ENCODE data around the gene TUBGCP4. TPM values are rescaled to one million over a fixed set of nuclear protein-coding genes. Genes with fewer than 3 reads are reported as not detected.

TUBGCP4 gene
- total and polyA plus RNA-seq, 9 of the 15 experiments (the other 6 are each of a cell fraction or from before 2014, with no cell fraction given), result 10.7 to 50.2 (median 29.6) TPM

DNA sequence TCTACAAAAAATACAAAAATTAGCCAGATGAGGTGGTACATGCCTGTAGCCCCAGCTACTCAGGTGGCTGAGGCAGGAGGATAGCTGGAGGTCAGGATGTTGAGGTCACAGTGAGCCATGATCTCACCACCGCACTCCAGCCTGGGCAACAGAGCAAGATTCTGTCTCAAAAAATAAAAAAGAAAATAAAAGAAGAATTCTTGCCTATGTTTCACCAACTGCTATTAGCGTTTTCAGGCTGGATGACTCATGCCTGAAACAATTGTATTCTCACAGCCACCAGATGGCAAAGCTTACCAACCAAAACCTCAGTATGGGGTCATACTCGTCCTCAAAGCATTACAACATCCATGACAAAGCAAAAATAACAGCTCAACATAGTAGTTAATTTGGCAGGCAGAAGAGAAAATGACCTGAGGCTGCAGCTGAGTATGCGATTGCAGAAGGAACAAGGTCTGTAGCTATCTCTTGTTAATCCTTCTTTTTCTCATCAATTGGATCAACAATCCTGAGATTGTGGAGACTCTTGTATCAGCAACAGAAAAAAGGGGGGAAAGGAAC, 69.9 kb downstream of the TUBGCP4 start (continued):
- TF ChIP-seq MTF1 (CRISPR knock-in tag; IDR thresholded peaks at IDR 0.05; ENCODE audit: borderline replicate concordance) (no peak), ZNF197 (CRISPR knock-in tag; IDR thresholded peaks at IDR 0.05; ENCODE audit: low read depth) (no peak), ZSCAN32 (CRISPR knock-in tag; IDR thresholded peaks at IDR 0.05) (no peak), RBM22 (IDR thresholded peaks at IDR 0.05; ENCODE audit: low read depth, low read length, poor library complexity, severe bottlenecking) (no peak), HCFC1 (IDR thresholded peaks at IDR 0.05; ENCODE audit: low read depth, low read length) (no peak), PHTF2 (CRISPR knock-in tag; IDR thresholded peaks at IDR 0.05) (no peak), NCOA2 (IDR thresholded peaks at IDR 0.05; ENCODE audit: partially characterized antibody in 2 of 2) (no peak), ZFP30 (CRISPR knock-in tag; IDR thresholded peaks at IDR 0.05; ENCODE audit: borderline replicate concordance) (no peak), DACH1 (IDR thresholded peaks at IDR 0.05; ENCODE audit: partially characterized antibody) (peak; percentile 65), CBX5 (IDR thresholded peaks at IDR 0.05; ENCODE audit: borderline replicate concordance, low read depth) (no peak), ZNF212 (CRISPR knock-in tag; IDR thresholded peaks at IDR 0.05) (no peak), RHOXF2B (CRISPR knock-in tag; conservative IDR thresholded peaks at IDR 0.05) (no peak), YBX1 (IDR thresholded peaks at IDR 0.05) (no peak), SMAD4 (CRISPR knock-in tag; conservative IDR thresholded peaks at IDR 0.05) (no peak)
- TF ChIP-seq, protein P1, sequence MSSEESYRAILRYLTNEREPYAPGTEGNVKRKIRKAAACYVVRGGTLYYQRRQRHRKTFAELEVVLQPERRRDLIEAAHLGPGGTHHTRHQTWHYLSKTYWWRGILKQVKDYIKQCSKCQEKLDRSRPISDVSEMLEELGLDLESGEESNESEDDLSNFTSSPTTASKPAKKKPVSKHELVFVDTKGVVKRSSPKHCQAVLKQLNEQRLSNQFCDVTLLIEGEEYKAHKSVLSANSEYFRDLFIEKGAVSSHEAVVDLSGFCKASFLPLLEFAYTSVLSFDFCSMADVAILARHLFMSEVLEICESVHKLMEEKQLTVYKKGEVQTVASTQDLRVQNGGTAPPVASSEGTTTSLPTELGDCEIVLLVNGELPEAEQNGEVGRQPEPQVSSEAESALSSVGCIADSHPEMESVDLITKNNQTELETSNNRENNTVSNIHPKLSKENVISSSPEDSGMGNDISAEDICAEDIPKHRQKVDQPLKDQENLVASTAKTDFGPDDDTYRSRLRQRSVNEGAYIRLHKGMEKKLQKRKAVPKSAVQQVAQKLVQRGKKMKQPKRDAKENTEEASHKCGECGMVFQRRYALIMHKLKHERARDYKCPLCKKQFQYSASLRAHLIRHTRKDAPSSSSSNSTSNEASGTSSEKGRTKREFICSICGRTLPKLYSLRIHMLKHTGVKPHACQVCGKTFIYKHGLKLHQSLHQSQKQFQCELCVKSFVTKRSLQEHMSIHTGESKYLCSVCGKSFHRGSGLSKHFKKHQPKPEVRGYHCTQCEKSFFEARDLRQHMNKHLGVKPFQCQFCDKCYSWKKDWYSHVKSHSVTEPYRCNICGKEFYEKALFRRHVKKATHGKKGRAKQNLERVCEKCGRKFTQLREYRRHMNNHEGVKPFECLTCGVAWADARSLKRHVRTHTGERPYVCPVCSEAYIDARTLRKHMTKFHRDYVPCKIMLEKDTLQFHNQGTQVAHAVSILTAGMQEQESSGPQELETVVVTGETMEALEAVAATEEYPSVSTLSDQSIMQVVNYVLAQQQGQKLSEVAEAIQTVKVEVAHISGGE (CRISPR knock-in tag; IDR thresholded peaks at IDR 0.05), result no peak
- TF ChIP-seq, protein P2, sequence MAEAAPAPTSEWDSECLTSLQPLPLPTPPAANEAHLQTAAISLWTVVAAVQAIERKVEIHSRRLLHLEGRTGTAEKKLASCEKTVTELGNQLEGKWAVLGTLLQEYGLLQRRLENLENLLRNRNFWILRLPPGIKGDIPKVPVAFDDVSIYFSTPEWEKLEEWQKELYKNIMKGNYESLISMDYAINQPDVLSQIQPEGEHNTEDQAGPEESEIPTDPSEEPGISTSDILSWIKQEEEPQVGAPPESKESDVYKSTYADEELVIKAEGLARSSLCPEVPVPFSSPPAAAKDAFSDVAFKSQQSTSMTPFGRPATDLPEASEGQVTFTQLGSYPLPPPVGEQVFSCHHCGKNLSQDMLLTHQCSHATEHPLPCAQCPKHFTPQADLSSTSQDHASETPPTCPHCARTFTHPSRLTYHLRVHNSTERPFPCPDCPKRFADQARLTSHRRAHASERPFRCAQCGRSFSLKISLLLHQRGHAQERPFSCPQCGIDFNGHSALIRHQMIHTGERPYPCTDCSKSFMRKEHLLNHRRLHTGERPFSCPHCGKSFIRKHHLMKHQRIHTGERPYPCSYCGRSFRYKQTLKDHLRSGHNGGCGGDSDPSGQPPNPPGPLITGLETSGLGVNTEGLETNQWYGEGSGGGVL (CRISPR knock-in tag; IDR thresholded peaks at IDR 0.05), result no peak
- TF ChIP-seq, protein P3, sequence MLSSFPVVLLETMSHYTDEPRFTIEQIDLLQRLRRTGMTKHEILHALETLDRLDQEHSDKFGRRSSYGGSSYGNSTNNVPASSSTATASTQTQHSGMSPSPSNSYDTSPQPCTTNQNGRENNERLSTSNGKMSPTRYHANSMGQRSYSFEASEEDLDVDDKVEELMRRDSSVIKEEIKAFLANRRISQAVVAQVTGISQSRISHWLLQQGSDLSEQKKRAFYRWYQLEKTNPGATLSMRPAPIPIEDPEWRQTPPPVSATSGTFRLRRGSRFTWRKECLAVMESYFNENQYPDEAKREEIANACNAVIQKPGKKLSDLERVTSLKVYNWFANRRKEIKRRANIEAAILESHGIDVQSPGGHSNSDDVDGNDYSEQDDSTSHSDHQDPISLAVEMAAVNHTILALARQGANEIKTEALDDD (IDR thresholded peaks at IDR 0.05), result no peak
- TF ChIP-seq, protein P4, sequence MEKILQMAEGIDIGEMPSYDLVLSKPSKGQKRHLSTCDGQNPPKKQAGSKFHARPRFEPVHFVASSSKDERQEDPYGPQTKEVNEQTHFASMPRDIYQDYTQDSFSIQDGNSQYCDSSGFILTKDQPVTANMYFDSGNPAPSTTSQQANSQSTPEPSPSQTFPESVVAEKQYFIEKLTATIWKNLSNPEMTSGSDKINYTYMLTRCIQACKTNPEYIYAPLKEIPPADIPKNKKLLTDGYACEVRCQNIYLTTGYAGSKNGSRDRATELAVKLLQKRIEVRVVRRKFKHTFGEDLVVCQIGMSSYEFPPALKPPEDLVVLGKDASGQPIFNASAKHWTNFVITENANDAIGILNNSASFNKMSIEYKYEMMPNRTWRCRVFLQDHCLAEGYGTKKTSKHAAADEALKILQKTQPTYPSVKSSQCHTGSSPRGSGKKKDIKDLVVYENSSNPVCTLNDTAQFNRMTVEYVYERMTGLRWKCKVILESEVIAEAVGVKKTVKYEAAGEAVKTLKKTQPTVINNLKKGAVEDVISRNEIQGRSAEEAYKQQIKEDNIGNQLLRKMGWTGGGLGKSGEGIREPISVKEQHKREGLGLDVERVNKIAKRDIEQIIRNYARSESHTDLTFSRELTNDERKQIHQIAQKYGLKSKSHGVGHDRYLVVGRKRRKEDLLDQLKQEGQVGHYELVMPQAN (IDR thresholded peaks at IDR 0.05; ENCODE audit: borderline replicate concordance), result no peak
- TF ChIP-seq, protein P5, sequence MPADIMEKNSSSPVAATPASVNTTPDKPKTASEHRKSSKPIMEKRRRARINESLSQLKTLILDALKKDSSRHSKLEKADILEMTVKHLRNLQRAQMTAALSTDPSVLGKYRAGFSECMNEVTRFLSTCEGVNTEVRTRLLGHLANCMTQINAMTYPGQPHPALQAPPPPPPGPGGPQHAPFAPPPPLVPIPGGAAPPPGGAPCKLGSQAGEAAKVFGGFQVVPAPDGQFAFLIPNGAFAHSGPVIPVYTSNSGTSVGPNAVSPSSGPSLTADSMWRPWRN (IDR thresholded peaks at IDR 0.05; ENCODE audit: low read depth), result no peak

Measured in K562 (cell line).